GM03348 (cell line): ENCODE data around the gene CCT7.
"Not testable (repeated sequence)": the region's sequence is repeated elsewhere in the genome, so short reads cannot be mapped to it uniquely, and the experiment has no call there.

Experiments used
- DNase-seq: peaks from one replicate; pipeline ENCODE4 v3.0.0; 2012; ENCODE audit warnings: low spot score

CCT7 gene

GRCh38 chr2:73233932-73234832, at the start of gene CCT7:
CCT7 (plus strand) TSS chr2:73234308; CDS start chr2:73234379, 71 bp downstream.
- DNase-seq = peak; percentile 90

- DNase-seq = no peak
Observed at GRCh38 chr2:73185965-73186364, 48.1 kb upstream of the CCT7 start.

GRCh38 chr2:73187549-73187948, 46.6 kb upstream of the CCT7 start:
- DNase-seq = no peak

GRCh38 chr2:73197579-73197978, 36.5 kb upstream of the CCT7 start:
- DNase-seq = no peak

GRCh38 chr2:73200281-73200680, 33.8 kb upstream of the CCT7 start:
- not testable (repeated sequence) for DNase-seq

GRCh38 chr2:73202156-73203054, 31.7 kb upstream of the CCT7 start, which contains the start of gene NOTO:
NOTO (plus strand) TSS chr2:73202574; CDS start chr2:73202667, 93 bp downstream.
- DNase-seq = peak; percentile 34

- DNase-seq = no peak
Observed at GRCh38 chr2:73203055-73203681, 30.9 kb upstream of the CCT7 start.

- no peak for DNase-seq
Observed at GRCh38 chr2:73205611-73206010, 28.5 kb upstream of the CCT7 start.

- no peak for DNase-seq
Observed at GRCh38 chr2:73208258-73208657, 25.9 kb upstream of the CCT7 start.

- DNase-seq = no peak
Observed at GRCh38 chr2:73210019-73210418, 24.1 kb upstream of the CCT7 start.

GRCh38 chr2:73210696-73211095, 23.4 kb upstream of the CCT7 start:
- DNase-seq = no peak

GRCh38 chr2:73212098-73212447, 22.0 kb upstream of the CCT7 start:
- DNase-seq = no peak

- peak; percentile 92 for DNase-seq
Observed at GRCh38 chr2:73212448-73213176, 21.5 kb upstream of the CCT7 start.

- peak; percentile 96 for DNase-seq
Observed at GRCh38 chr2:73214120-73215035, 19.7 kb upstream of the CCT7 start, which contains the start of gene SMYD5. SMYD5 (plus strand) TSS chr2:73214245; CDS start chr2:73214267, 22 bp downstream.

GRCh38 chr2:73215254-73215653, 18.9 kb upstream of the CCT7 start:
- DNase-seq = no peak

- no peak for DNase-seq
Observed at GRCh38 chr2:73217160-73217559, 16.9 kb upstream of the CCT7 start.

- no peak for DNase-seq
Observed at GRCh38 chr2:73217826-73218225, 16.3 kb upstream of the CCT7 start.

- DNase-seq = no peak
Observed at GRCh38 chr2:73218298-73218697, 15.8 kb upstream of the CCT7 start.

GRCh38 chr2:73223821-73224220, 10.3 kb upstream of the CCT7 start:
- DNase-seq = no peak
